HG03571 (cell line): ENCODE data around the gene PCNT.

ENCODE experiments used
- ATAC-seq: cut with Tn5 transposase; IDR thresholded peaks from one replicate; pipeline ENCODE4 v1.9.1; 2021; ENCODE audit not compliant: unreplicated experiment

Gene PCNT, protein sequence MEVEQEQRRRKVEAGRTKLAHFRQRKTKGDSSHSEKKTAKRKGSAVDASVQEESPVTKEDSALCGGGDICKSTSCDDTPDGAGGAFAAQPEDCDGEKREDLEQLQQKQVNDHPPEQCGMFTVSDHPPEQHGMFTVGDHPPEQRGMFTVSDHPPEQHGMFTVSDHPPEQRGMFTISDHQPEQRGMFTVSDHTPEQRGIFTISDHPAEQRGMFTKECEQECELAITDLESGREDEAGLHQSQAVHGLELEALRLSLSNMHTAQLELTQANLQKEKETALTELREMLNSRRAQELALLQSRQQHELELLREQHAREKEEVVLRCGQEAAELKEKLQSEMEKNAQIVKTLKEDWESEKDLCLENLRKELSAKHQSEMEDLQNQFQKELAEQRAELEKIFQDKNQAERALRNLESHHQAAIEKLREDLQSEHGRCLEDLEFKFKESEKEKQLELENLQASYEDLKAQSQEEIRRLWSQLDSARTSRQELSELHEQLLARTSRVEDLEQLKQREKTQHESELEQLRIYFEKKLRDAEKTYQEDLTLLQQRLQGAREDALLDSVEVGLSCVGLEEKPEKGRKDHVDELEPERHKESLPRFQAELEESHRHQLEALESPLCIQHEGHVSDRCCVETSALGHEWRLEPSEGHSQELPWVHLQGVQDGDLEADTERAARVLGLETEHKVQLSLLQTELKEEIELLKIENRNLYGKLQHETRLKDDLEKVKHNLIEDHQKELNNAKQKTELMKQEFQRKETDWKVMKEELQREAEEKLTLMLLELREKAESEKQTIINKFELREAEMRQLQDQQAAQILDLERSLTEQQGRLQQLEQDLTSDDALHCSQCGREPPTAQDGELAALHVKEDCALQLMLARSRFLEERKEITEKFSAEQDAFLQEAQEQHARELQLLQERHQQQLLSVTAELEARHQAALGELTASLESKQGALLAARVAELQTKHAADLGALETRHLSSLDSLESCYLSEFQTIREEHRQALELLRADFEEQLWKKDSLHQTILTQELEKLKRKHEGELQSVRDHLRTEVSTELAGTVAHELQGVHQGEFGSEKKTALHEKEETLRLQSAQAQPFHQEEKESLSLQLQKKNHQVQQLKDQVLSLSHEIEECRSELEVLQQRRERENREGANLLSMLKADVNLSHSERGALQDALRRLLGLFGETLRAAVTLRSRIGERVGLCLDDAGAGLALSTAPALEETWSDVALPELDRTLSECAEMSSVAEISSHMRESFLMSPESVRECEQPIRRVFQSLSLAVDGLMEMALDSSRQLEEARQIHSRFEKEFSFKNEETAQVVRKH (N-terminal part only)

DNA sequence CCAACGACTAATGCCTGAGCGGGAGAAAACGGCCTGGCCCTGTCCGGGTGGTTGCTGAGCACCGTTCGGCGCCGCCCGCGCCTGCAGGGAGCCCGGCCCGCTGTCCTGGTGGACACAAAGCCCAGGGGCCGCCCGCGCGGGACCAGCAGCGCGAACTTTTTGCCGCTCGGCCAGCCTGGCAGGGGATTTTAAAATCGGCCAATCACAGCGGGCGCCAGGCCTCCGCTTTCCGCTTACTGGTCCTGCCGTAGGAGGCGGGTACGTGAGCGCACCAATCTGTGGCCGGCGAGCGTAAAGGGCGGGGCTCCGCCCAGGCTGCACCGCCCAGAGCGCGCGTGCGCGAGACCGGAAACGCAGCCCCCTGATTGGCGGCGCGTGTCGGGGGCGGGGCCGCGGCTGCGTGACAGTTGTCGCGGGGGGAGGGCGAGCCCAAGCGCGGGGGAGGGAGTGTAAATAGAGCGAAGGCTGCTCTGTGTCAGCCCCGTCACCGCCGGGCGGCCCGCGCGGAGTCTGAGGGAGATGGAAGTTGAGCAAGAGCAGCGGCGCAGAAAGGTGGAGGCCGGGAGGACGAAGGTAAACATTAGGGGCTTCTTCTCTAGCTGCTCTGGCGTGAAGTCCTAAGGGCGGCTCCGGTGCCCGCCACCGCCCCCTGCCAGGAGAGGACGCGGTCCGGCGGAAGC is at the start of gene PCNT, which contains the start of gene C21orf58:
Gene PCNT, plus strand, starts transcription at position 447 of the 680 bp plus-strand sequence. Its CDS starts 73 bp downstream, at position 520.
Gene C21orf58, minus strand, starts transcription at position 161 of the 680 bp plus-strand sequence. CDS start 1,132 bp downstream, outside the sequence.
- ATAC-seq, result peak; percentile 83

GRCh38 chr21:46274797-46275390 is 49.1 kb upstream of the PCNT start:
- no peak for ATAC-seq

- no peak for ATAC-seq
Measured at GRCh38 chr21:46284077-46284644, 39.8 kb upstream of the PCNT start.

DNA sequence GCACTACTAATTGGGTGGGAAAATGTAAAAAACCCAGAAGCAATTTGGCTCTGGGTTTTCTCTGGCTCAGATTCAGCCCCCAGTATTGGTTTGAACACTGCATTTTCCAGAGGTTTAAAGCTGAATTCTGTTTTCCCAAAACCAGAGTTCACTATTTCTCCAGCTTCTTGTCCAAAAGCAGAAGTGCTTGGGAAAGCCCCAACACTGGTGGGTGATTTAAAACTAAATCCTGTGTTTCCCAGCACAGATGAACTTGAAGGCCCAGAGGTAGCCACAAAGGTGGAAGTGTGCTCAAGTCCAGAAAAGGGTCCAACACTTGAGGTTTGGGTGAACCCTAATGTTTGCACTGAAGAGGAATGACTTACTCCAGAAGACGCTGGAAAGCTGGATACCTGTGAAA is 39.2 kb upstream of the PCNT start:
- ATAC-seq, result no peak

GRCh38 chr21:46285206-46285661 is 38.7 kb upstream of the PCNT start, which contains the start of gene MCM3AP:
Gene MCM3AP, minus strand, starts transcription at chr21:46285611. Its CDS starts 325 bp downstream, at chr21:46285286.
- no peak for ATAC-seq

GRCh38 chr21:46285761-46286647 is 38.0 kb upstream of the PCNT start, which contains the start of gene YBEY:
Gene YBEY, plus strand, starts transcription at chr21:46286342. Its CDS starts 572 bp downstream, at chr21:46286914.
- ATAC-seq, result peak; percentile 81

DNA sequence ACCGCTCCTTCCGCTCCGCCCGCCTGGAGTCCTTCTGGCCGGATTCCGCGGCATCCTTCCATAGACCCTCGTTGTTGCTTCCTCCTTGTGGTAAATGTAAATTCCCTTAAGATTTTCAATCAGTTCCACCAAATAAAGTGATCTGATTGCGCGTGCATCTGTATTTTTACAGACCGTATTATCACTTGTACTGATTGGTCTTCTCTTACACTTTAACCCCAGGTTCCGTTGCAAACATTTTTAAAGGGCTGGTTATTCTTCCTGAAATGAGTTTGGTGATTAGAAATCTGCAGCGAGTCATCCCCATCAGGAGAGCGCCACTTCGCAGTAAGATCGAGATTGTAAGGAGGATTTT is 37.3 kb upstream of the PCNT start:
- ATAC-seq, result no peak

DNA sequence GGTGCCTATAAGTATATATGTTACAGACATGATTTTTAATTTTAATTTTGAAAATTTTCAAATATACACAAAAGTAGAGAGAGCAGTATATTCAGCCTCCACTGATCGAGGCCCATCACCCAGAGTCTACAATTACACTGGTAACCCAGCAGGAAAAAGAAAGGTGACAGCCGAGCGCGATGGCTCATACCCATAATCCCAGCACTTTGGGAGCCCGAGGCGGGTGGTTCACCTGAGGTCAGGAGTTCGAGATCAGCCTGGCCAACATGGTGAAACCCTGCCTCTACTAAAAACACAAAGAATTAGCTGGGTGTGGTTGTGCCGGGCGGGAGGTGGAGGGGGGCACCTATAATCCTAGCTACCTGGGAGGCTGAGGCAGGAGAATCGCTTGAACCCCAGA is 36.4 kb upstream of the PCNT start:
- ATAC-seq, result no peak

DNA sequence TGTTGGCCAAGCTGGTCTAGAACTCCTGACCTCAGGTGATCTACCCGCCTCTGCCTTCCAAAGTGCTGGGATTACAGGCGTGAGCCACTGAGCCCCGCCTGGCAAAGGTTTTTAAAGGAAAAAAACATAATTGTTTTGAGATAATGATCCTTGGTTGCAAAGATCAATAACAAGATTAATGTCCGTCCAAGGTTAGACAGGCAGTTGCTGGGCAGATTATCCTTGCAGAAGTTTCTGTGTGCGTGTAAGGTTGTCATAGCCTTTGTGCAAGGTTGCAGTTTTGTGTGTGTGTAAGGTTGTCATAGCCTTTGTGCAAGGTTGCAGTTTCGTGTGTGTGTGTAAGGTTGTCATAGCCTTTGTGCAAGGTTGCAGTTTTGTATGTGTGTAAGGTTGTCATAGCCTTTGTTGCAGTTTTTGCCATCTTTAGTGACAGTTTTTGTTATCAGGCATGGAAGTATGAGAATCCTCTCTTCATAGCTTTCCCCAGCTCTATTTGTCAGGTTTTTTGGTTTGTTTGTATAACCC is 34.2 kb upstream of the PCNT start:
- ATAC-seq, result no peak

DNA sequence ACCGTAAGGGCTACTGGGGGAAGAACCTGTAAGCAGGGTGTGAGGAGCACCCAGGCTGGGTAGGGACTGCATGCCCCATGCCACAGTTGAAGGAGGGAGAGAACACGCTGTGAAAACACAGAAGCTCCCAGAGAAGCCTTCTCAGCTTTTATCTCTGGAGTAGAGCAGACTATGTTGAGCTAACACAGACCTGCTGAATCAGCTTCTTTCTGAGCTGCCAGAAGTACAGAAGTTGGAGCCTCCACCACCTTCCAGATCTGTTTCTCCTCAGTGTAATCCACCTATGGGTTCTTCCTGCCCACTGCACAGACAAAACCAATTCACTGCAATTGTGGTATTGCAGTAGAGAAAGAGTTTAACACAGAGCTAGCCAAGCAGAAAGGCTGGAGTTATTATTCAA is 32.4 kb upstream of the PCNT start:
- no peak for ATAC-seq

DNA sequence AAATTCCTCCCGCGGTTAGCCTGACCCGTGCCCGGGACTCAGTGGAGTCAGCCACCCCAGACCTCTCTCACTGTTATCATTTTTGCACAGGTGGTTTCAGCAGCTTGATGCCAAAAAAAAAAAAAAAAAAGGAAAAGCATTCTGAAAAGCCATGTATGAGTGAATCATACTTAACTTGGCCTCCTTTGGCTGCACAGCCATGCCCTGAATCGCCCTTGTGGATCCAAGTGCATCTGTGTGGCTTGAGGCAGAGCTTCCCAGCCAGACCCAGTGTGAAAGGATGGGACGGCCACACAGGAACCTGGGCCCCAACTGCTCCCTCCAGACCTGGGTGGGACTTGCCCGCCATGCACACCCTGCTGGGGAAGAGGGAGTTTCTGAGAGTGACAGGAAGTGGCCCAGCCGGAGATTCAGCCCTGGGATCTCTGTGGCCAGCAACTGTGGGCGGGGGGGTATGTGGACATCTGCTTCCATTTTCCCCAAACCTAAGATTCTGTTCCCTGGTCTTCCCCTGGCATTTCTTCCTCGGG is 29.2 kb upstream of the PCNT start:
- ATAC-seq, result no peak

GRCh38 chr21:46295177-46295770 is 28.7 kb upstream of the PCNT start:
- no peak for ATAC-seq

- no peak for ATAC-seq
Measured at GRCh38 chr21:46295996-46296752, 27.8 kb upstream of the PCNT start.

DNA sequence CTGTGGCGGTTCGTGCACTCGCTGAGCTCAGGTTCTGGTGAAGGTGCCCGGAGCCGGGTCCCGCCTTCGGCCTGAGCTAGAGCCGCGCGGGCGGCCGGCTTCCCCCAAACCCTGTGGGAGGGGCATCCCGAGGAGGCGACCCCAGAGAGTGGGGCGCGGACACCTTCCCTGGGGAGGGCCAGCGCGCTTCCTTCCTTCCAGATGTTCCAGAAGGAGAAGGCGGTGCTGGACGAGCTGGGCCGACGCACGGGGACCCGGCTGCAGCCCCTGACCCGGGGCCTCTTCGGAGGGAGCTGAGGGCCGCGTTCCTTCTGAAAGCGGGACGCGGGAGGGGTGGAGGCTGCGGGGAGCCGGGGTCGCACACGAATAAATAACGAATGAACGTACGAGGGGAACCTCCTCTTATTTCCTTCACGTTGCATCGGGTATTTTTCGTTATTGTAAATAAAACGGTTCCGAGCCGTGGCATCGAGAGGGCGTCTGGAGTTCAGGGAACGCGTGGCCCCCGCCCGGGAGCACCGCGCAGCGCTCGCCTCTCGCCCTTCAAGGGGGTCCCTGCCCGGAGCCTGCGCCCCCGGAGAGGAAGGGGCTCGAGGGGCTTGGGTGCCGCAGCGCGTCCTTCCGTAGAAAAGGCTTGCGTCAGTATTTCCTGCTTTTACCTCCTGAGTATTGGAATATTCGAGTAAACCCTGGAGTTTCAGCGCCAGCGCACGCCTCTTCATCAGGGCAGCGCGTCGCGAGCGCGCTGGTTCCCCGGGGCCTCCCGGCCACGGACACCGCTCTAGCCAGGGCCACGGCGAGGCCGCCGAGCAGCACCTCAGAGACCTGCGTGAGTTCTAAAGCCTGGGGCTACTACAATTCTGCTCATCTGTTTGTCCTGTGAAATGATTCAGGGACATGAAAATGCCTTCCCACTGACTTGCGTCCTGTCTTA is 26.4 kb upstream of the PCNT start:
- ATAC-seq, result no peak

- ATAC-seq, result no peak
Measured at GRCh38 chr21:46299167-46299566, 24.8 kb upstream of the PCNT start.

- no peak for ATAC-seq
Measured at GRCh38 chr21:46301759-46302158, 22.2 kb upstream of the PCNT start.
